Measurements from ENCODE around the gene BCL2L1.

The BCL2L1 gene

DNA sequence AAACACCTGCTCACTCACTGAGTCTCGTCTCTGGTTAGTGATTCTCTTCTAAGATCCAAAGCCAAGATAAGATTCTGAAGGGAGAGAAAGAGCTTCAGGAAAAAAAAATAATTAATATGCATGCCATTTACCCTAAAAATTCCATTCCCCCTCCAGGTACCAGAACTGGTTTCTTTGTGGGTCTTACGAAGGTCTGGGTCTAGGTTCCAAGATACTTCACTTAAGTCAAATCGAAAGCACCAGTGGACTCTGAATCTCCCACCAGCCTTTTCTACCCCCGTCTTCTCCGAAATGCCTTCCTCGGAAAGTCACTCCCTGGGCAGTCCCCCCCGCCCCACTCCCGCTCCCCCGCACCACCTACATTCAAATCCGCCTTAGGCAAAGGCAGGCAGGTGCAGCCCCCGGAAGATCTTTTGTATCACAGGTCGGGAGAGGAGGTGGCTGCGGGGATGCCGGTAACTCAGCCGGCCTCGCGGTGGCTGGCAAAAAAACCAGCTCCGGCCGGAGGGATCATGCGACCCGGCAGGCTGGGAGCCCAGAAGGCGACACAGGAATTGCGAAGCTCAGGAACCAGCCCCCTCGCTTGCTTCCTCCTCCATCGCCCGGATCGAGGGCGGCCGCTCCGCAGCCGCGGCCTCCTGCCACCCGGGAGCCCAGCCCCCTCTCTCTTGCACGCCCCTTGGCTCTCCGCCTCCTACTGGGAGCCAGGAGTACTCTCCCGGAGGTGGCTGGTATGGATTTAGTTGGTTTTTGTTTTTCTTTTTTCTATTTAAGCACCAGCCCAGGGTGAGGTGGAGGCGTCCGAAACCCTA, at the start of gene BCL2L1:
BCL2L1 (minus strand) TSS at position 612 of the 812 bp plus-strand sequence. CDS start 650 bp downstream, outside the sequence.
- peak within 1 kb of the TSS; percentile 70 for H3K4me3 ChIP-seq (ENCODE audit: low read depth, low read length)
- no peak for DNase-seq (ENCODE audit: low read depth)
- TF ChIP-seq, protein P1, sequence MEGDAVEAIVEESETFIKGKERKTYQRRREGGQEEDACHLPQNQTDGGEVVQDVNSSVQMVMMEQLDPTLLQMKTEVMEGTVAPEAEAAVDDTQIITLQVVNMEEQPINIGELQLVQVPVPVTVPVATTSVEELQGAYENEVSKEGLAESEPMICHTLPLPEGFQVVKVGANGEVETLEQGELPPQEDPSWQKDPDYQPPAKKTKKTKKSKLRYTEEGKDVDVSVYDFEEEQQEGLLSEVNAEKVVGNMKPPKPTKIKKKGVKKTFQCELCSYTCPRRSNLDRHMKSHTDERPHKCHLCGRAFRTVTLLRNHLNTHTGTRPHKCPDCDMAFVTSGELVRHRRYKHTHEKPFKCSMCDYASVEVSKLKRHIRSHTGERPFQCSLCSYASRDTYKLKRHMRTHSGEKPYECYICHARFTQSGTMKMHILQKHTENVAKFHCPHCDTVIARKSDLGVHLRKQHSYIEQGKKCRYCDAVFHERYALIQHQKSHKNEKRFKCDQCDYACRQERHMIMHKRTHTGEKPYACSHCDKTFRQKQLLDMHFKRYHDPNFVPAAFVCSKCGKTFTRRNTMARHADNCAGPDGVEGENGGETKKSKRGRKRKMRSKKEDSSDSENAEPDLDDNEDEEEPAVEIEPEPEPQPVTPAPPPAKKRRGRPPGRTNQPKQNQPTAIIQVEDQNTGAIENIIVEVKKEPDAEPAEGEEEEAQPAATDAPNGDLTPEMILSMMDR (IDR thresholded peaks at IDR 0.05; ENCODE audit: low read depth, low read length, missing control alignments): peak; percentile 62

DNA sequence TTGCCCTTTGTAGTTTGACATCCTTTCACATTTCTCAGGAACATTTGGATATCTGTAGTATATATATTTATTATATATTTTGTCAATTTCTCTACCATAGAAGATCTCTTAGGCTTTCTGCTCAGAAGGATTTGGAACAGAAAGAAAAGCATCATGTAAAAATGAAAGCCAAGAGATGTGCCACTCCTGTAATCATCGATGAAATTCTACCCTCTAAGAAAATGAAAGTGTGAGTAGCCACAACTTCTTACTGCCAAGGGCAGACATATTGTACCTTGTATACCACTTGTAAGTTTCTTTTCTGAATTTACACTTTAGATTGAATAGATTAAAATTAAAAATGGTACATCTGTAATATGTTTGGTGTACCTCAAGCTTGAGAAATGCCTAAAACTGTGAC, 47.6 kb upstream of the BCL2L1 start:
- no peak overlapping the region for H3K4me3 ChIP-seq (ENCODE audit: low read depth, low read length)
- no peak for DNase-seq (ENCODE audit: low read depth)
- TF ChIP-seq, protein P1 (IDR thresholded peaks at IDR 0.05; ENCODE audit: low read depth, low read length, missing control alignments): no peak

DNA sequence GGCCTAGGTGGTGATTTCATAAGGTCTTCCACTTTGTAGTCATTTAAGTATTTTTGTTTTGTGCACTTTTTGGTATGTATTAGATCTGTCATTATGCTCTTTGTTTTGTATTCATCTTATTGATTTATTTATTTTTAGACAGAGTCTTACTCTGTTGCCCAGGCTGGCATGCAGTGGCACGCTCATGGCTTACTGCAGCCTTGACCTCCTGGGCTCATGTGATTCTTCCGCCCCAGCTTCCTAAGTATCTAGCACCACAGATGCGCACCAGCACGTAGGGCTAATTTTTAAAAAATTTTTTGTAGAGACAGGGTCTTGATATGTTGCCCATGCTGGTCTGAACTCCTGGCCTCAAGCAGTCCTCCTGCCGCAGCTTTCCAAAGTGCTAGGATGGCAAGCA, 47.0 kb upstream of the BCL2L1 start:
- no peak overlapping the region for H3K4me3 ChIP-seq (ENCODE audit: low read depth, low read length)
- TF ChIP-seq, protein P1 (IDR thresholded peaks at IDR 0.05; ENCODE audit: low read depth, low read length, missing control alignments): no peak
- DNase-seq (ENCODE audit: low read depth): no peak

DNA sequence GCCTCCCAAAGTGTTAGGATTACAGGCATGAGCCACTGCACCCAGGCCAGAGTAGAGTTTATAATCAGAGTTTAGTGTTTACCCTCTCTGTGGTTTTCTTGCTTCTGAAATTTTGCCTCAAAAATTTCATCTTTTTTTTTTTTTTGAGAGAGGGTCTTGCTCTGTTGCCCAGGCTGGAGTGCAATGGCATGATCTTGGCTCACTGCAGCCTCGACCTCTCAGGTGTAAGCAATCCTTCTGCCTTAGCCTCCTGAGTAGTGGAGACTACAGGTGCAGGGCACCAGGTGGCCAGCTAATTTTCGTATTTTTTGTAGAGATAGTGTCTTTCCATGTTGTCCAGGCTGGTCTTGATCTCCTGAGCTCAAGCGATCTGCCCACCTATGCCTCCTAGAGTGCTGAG, 45.1 kb upstream of the BCL2L1 start:
- H3K4me3 ChIP-seq (ENCODE audit: low read depth, low read length): no peak overlapping the region
- TF ChIP-seq, protein P1 (IDR thresholded peaks at IDR 0.05; ENCODE audit: low read depth, low read length, missing control alignments): no peak
- no peak for DNase-seq (ENCODE audit: low read depth)

- TF ChIP-seq, protein P1 (IDR thresholded peaks at IDR 0.05; ENCODE audit: low read depth, low read length, missing control alignments): no peak
- no peak overlapping the region for H3K4me3 ChIP-seq (ENCODE audit: low read depth, low read length)
- no peak for DNase-seq (ENCODE audit: low read depth)
Observed at GRCh38 chr20:31764641-31765305, 42.1 kb upstream of the BCL2L1 start.

GRCh38 chr20:31760519-31761240, 38.0 kb upstream of the BCL2L1 start:
- no peak overlapping the region for H3K4me3 ChIP-seq (ENCODE audit: low read depth, low read length)
- DNase-seq (ENCODE audit: low read depth): no peak
- TF ChIP-seq, protein P1 (IDR thresholded peaks at IDR 0.05; ENCODE audit: low read depth, low read length, missing control alignments): no peak

All from GM12864 (cell line).